SW 1271 (cell line): ENCODE measurements around the gene LEMD2.
A peak's percentile ranks its signal among the peaks of the same experiment; 100 is the strongest.

Experiments used
- DNase-seq, 2 experiments: peaks; one replicate each; lab custom pipeline; 2025; lab: John Stamatoyannopoulos, UW

Gene LEMD2

DNA sequence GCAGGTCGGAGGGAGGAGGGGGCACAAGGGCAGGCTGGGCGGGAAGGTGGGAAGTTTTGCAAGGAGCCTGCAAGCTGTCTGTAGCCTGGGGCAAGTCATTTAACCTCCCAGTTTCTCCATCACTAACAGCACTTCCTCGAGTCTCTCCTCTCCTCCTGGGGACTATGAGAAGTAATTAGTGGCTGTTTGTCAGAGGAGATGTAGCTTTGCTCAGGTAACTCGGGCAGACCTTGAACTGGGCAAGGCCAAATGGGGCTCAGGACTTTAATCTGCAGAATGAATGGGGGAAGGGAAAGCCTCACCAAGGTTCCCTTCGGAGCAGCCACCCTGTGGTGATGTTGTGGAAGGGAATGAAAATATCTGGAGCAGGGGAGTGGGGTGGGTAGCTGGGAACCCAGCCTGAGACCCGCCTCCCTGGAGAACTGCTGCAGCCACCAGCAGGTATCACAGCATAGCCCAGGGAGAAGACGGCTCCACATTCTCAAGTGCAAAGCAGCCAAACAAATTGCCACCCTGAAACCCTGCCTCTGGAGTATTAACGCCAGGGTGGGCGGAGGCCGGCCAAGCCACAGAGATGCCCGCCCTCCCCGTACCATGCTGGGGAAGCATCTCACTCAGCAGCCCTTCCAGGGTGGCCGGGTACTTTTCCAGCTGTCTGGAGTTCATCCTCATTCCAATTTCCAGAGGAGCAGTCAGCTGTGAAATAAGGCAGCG is 6.1 kb upstream of the LEMD2 start:
- DNase-seq: no peak

DNA sequence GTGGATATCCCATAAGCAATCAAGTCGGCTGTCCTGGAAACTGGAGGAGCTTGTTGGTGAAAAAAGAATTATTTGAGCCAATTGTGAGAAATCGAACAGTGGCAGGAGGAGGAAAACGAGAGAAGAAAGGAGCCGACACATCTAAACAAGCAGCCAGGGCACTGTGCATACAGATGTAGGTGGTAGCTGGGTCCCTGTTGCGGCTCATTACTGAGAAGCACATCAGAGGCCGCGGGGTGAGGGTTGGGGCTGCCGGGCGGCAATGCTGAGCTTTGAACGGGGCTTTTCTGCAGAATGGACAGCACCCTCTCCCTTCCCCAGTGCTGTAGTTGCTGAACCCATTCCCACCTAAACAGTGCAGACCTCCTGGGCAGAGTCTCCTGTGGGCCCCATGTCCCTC is 4.1 kb upstream of the LEMD2 start:
- no peak for DNase-seq

DNA sequence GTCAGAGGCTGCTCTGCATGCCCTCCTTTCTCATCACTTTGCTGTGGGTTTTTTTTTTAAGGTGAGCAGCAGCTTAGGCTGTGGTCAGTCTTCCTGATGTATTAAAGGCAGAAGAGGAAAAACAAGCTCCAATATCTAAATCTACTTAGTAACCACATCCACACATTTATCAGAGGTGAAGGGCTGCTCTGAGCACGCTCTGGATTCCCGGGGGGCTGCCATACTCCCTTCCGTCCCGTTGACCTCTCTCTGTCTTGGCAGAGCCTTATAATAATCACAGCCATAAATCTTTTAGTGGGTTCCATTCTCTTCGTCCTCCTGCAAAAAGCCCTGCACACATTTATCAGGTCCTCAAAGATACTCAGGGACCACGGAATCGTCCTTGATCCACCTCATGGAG is 2.7 kb upstream of the LEMD2 start:
- DNase-seq: no peak

DNA sequence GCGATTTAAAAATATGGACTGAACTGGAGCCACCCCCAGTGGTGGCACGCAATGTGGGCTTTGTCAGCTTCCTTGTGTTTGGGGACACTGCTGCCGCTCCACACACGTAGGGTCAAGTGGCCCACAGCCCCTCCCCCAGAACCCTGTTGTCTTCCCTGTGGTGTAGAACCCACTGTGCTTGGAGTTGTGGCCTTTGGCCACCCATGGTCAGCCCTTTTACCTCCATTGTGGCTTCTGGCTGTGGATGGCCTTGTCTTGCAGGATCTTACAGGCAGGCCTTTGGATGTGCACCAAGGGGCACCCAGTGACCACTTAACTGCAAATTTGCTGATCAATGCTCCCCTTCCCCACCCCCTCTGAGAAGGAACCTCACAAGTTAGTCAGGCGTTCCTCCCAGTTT is 2.0 kb upstream of the LEMD2 start:
- no peak for DNase-seq

DNA sequence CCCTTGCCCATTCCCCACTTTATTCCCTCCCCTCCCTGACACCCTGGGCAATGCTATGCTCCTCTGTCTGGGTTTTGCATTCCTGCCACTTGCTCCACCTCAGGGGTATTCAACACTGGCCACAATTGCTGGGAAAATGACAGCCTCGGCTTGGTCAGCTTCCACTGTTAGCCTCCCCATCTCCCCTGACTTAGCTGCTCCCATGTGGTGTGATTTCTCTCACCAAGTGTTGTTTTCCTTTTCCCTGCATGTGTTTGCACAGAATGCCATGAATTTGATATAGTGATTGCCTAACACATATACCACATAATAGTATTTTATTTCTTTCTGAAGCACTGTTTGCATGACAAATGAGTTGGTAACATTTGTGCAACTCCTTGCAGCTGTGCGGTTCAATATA is 1.4 kb upstream of the LEMD2 start:
- DNase-seq: no peak

- DNase-seq: no peak
These were observed 593 bp upstream of the LEMD2 start for GRCh38 chr6:33789550-33789895.

- DNase-seq: peak; percentile 54 to 87
These were observed 806 bp downstream of the LEMD2 start for GRCh38 chr6:33787954-33788693.

GRCh38 chr6:33787346-33787953 is 1.5 kb downstream of the LEMD2 start:
- DNase-seq: no peak

DNA sequence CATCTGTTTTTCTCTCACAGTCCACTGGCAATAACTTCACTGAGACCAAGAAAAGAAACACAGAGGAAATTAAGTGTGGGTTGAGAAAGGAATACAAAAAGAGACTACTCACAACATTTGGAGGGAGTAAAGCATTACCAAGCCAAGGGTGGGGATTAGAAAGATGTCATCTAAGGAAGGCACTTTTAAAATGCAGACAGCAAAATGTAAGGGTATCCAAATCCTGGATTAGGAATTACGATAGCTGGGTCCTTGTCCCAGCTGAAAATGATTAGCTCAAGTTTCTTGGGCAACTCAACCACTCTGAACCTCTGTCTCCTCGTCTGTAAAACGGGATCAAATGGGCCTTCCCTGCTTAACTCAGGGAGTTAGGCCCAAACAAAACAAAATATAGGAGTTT is 2.2 kb downstream of the LEMD2 start:
- no peak for DNase-seq

GRCh38 chr6:33785778-33786177 is 3.2 kb downstream of the LEMD2 start:
- DNase-seq: no peak

DNA sequence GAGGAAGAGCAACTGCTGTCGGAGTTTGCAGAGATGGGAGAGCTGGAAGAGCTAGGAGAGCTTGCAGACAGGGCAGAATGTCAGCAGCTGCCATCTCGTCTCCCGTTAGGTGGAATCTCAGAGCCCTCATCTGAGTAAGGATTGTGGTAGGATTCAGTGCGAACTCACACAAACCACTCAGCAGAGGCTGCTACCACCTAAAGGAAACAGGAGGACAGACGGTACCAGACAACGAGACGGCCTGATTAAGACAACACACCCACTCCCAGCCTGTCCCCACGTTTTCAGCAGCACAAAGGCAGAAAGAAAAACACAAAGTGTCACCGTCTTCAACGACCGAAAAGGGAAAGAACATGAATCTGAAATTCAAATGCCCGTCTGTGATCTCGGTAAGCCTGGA is 4.1 kb downstream of the LEMD2 start:
- DNase-seq: no peak

GRCh38 chr6:33783781-33784520 is 5.0 kb downstream of the LEMD2 start:
- DNase-seq: no peak

GRCh38 chr6:33782561-33782960 is 6.4 kb downstream of the LEMD2 start:
- DNase-seq: no peak

DNA sequence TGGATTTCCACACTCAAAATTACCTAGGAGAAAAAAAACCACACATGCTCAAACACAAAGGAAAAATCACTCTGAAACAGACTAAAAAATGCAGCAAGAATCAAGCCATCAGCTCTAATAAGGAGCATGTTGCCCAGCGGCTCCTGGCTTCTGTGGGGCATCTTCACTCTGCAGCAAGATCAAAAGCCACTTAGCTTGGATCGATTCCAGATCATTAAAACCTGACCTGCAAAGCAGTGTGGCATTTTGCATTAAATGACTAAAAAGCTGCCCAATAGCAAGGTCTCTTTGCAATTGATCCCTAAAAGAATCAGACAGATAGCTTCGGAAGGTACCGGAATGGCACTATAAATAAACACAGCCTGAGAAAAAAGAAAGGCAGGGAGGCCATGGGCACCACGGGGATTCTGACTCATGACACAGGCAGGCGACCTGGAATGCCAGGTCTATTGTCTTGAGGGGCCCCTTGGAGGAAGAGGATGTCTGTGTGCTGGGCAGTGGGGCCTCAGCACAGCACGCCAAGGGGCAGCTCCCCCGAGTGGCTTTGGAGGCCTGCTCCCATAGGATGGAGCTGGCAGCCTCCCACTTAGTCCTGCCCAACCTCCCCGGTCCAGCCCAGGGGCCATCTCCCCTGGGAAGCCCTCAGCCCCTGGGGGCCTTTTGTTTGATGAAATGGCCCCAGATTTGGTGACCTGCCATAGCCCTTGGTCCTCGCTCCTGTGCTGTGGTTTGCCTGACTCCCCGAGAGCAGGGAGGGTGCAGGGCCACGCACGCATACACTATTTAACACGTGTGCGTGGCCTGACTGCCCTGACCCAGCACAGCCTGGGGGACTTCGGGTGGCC is 7.6 kb downstream of the LEMD2 start:
- DNase-seq: peak; percentile 44 to 87

DNA sequence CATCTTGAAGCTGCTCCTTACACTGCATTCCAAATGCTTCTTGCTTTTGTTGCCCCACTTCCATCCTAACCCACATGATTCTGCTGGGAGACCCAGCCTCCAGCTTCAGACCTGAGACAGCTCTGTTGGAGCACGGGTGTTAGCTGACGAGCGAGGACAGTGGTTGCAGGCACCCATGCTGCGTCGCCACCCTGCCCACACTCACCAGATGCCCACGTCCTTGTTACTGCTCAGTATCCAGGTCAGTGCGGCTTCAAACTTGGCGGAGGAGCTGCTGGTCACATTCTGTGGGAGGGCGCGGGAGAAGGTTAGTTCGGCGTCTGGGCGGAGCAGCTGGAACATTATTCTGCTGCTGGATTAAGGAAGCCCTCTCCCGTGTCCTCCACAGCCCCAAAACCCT is 9.0 kb downstream of the LEMD2 start:
- no peak for DNase-seq

DNA sequence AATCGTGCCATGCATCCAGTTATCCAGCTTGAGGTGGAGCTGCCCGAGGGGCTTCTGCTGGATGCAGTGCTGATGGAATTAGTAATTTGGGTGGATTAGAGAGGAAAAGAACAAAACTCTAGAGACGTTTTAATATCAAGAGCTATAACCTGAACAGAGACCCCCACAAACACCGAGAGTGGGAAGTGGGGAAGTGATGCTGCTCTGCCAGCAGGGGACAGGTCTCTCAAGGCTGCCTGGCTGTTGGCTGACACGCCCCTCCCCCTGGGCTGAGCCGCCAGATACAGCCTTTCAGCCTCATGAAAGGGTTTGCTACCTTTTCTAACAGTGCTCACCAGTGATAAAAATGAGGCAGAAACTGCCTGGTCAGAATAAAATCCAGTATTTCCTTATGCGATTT is 9.6 kb downstream of the LEMD2 start:
- no peak for DNase-seq

DNA sequence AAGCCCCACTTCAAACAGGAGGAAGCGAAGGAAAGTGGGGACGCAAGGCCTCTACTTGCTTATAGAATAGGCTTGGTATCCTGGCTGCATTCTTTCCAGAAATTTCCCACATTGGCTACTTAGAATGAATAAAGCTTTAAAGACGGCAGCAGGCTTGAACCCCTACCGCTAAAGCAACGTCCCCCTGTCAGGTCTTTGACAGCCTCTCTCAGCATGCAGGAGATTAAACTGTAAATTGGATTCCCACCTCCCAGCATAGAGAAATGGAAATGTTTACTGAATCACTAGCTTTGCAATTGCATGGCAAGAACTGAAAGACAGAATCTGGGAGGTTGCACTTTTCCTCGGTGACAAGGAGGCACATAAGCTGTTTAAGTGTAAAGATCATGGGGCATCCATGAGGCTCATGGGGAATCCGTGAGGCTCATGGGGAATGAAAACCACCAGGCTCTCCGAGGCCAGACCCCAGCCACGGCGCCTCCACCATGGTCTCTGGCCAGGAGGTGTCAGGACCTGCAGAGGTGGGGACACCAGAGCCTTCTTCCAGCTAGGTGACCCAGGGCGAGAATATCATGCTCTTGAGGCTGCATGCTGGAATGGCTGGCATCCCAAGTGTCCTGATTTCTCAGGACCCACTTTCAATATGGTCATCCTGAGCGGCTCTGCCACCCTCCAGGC is 10.3 kb downstream of the LEMD2 start:
- no peak for DNase-seq

DNA sequence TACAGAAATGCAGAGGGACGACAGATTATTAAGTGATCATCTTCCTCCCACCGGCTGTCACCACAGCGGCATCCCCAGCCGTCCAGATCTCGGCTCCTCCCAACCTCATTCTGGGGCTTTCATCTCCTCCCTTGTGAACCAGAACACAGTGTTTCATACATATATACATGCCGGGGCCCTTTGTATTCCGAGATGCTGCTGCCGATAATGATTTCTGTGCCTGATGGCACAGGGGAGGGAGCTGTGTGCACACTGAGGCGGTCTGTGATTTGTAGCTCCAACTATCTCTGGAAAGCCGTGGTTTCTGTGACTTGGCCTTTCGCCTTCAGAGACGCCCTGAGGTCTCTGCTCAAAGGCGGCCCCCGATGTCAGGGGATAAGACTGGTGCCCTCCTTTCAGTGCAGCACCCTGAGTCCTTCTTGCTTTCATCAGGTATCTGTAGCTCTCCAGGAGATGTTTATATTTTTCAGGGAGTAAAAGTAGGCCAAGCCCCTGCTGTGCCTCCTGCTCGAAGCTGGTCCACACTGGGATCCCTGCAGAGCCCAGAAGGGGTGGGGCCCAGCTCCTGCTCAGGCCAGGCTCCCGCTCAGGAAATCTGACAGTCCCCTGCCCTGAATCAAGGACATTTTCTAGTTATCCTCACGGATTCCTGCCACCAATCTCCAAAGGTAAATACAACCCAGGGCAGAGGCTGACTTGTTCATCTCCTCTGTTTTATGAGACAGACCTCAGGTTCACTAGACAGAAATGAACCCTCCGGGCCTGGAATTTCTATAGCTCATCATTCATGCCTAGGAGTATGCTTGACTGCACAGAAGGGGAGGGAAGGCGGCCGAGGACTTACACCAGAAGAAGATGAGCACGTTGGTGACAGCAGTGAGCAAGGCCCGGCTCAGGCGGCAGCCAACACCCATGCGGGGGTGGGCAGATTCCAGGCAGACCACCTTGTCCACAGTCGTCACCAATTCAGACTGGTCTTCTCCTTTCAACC is 11.2 kb downstream of the LEMD2 start:
- DNase-seq: no peak

DNA sequence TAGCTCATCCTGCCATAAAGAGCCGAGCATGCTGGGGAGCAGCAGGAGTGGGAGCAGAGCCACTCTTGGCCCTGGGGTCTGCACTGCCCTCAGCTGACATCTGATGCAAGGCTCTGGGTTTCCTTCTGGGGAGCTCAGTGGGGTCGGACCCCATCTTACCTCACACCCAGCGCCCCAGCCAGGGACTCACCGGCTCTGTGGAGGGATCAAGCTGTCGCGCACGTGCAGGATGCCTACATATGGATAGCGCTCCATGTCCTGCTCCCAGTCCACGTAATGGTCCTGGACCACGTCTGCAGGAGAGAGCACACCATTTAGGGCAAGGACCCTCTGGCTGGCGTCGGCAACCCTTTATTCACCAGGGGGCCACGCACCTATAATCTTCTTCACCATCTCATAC is 12.2 kb downstream of the LEMD2 start:
- no peak for DNase-seq

DNA sequence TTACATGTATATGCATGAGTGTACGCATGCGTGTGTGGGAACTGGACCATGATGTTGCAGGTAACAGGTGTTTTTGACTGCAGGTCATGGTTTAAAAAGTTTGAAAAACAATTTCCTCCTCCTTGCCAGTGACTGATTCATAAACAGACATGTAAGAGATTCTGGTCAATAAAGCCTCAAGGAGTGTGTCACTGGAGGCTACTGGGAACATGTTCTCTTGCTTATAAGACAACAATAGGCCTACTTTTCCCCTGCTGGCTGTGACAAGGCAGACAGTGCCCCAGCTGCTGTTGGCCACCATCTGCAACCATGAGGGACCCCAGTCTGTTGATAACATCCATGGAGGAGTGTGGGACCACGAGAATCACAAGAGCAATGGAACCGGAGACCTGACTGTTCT is 12.7 kb downstream of the LEMD2 start:
- DNase-seq: no peak
